ENCODE results near the gene AGBL5. TPM values are rescaled to one million over a fixed set of nuclear protein-coding genes. Genes with fewer than 3 reads are reported as not detected.

AGBL5 gene
- polyA plus RNA-seq, 1 donor (not counting 4 experiments of a cell fraction or from before 2014, with no cell fraction given): 25.5 TPM

- H3K9me1 ChIP-seq (ENCODE audit: control insufficient read depth, extremely low read depth, insufficient read depth, low read length): no peaks in the 10 kb centered on the region
- H4K20me1 ChIP-seq (ENCODE audit: control insufficient read depth, extremely low read depth, insufficient read depth, low read length): peaks cover 4% of the 10 kb centered on the region
- H2AFZ ChIP-seq (ENCODE audit: control insufficient read depth, low read length): no peak overlapping the region
- H3K4me1 ChIP-seq (ENCODE audit: control insufficient read depth, extremely low read depth, insufficient read depth, low read length): no peaks in the 10 kb centered on the region
- no peak for FAIRE-seq
- H3K9me3 ChIP-seq (ENCODE audit: control insufficient read depth, low read depth, low read length): no peaks in the 10 kb centered on the region
- no peaks in the 10 kb centered on the region for H3K36me3 ChIP-seq (ENCODE audit: control insufficient read depth in 2 of 2, extremely low read depth in 1 of 2, insufficient read depth in 2 of 2, low read length in 2 of 2)
- H3K27me3 ChIP-seq (ENCODE audit: control insufficient read depth, extremely low read depth, insufficient read depth, low read length): peaks cover 9% of the 10 kb centered on the region
- dilution Hi-C loops (cut with MboI; ENCODE audit: extremely low pct_ligation_motif_present, low sequenced_read_pairs): no loop called here
- H3K9ac ChIP-seq (ENCODE audit: control insufficient read depth, extremely low read depth, insufficient read depth, low read length): no peak overlapping the region
- no peak overlapping the region for H3K4me3 ChIP-seq (ENCODE audit: control insufficient read depth in 2 of 3, extremely low read depth in 1 of 3, insufficient read depth in 2 of 3, low read depth in 1 of 3, low read length in 3 of 3)
- DNase-seq (ENCODE audit: low read depth, low spot score): no peak
- TF ChIP-seq CTCF (optimal IDR thresholded peaks at IDR 0.05 in 1 of 3, IDR thresholded peaks at IDR 0.05 in 1 of 3, conservative IDR thresholded peaks at IDR 0.05 in 1 of 3; ENCODE audit: extremely low read depth in 1 of 3, insufficient read depth in 2 of 3, low read length in 3 of 3) (no peak), EZH2 (IDR thresholded peaks at IDR 0.05; ENCODE audit: low read length) (no peak)
- H3K27ac ChIP-seq (ENCODE audit: control insufficient read depth, insufficient read depth, low read length): no peak overlapping the region
- no peaks in the 10 kb centered on the region for H3K79me2 ChIP-seq (ENCODE audit: control insufficient read depth, insufficient read depth, low read length)
- no peak overlapping the region for H3K4me2 ChIP-seq (ENCODE audit: control insufficient read depth, extremely low read depth, insufficient read depth, low read depth, low read length)
Measured at GRCh38 chr2:27102329-27102728, 50.9 kb downstream of the AGBL5 start.

GRCh38 chr2:27105981-27106380, 54.5 kb downstream of the AGBL5 start:
- Histone ChIP-seq H3K9me3 (ENCODE audit: control insufficient read depth, low read depth, low read length) (no peaks in the 10 kb centered on the region), H3K36me3 (ENCODE audit: control insufficient read depth in 2 of 2, extremely low read depth in 1 of 2, insufficient read depth in 2 of 2, low read length in 2 of 2) (no peaks in the 10 kb centered on the region), H3K4me1 (ENCODE audit: control insufficient read depth, extremely low read depth, insufficient read depth, low read length) (no peaks in the 10 kb centered on the region), H3K79me2 (ENCODE audit: control insufficient read depth, insufficient read depth, low read length) (no peaks in the 10 kb centered on the region), H3K27ac (ENCODE audit: control insufficient read depth, insufficient read depth, low read length) (no peak overlapping the region), H3K4me2 (ENCODE audit: control insufficient read depth, extremely low read depth, insufficient read depth, low read depth, low read length) (no peak overlapping the region), H3K9me1 (ENCODE audit: control insufficient read depth, extremely low read depth, insufficient read depth, low read length) (no peaks in the 10 kb centered on the region), H3K4me3 (ENCODE audit: control insufficient read depth in 2 of 3, extremely low read depth in 1 of 3, insufficient read depth in 2 of 3, low read depth in 1 of 3, low read length in 3 of 3) (no peak overlapping the region), H2AFZ (ENCODE audit: control insufficient read depth, low read length) (no peak overlapping the region), H3K27me3 (ENCODE audit: control insufficient read depth, extremely low read depth, insufficient read depth, low read length) (peaks cover 9% of the 10 kb centered on the region), H4K20me1 (ENCODE audit: control insufficient read depth, extremely low read depth, insufficient read depth, low read length) (no peaks in the 10 kb centered on the region), H3K9ac (ENCODE audit: control insufficient read depth, extremely low read depth, insufficient read depth, low read length) (no peak overlapping the region)
- no peak for DNase-seq (ENCODE audit: low read depth, low spot score)
- no peak for TF ChIP-seq EZH2 (IDR thresholded peaks at IDR 0.05; ENCODE audit: low read length)
- no peak for TF ChIP-seq CTCF (optimal IDR thresholded peaks at IDR 0.05 in 1 of 3, IDR thresholded peaks at IDR 0.05 in 1 of 3, conservative IDR thresholded peaks at IDR 0.05 in 1 of 3; ENCODE audit: extremely low read depth in 1 of 3, insufficient read depth in 2 of 3, low read length in 3 of 3)
- no peak for FAIRE-seq
- dilution Hi-C loops (cut with MboI; ENCODE audit: extremely low pct_ligation_motif_present, low sequenced_read_pairs): no loop called here
